Colonic mucosa (tissue), 4 donors: ENCODE results near the gene CERS6. TPM values are rescaled to one million over a fixed set of nuclear protein-coding genes. Genes with fewer than 3 reads are reported as not detected.

Experiments
- DNase-seq: peaks from one replicate; pipeline ENCODE4 v3.0.0-alpha.2; 2020
- H3K27ac ChIP-seq: fragments of 200-600 bp; one replicate; pipeline ENCODE4 v1.8.0; 2021
- H3K27me3 ChIP-seq: fragments of 200-600 bp; one replicate; pipeline ENCODE4 v1.8.0; 2021
- H3K36me3 ChIP-seq: fragments of 200-600 bp; one replicate; pipeline ENCODE4 v1.8.0; 2021
- H3K4me1 ChIP-seq: fragments of 200-600 bp; one replicate; pipeline ENCODE4 v1.8.0; 2021; ENCODE audit warnings: mild to moderate bottlenecking
- H3K4me3 ChIP-seq: fragments of 200-600 bp; one replicate; pipeline ENCODE4 v1.8.0; 2021
- H3K9ac ChIP-seq, 2 donors: one replicate each; pipeline ENCODE4 v1.7.0; 2013; ENCODE audit warnings: control low read depth in 2 of 2, low read depth in 2 of 2, low read length in 2 of 2
- H3K9me3 ChIP-seq: fragments of 200-600 bp; one replicate; pipeline ENCODE4 v1.8.0; 2021
- intact Hi-C: fragments of 100-400 bp; cut with DNase I; formaldehyde crosslinking; loops from one replicate; pipeline ENCODE4 v1.14.1; 2022
- total RNA-seq, 2 donors: library from RNA; stranded (reverse); fragmentation: NEBNext Ultra II Directional in 1 of 2; extraction: Animal tissue kit (Norgen Biotek cat#: 25700) in 1 of 2; gene quantifications; one replicate each; pipeline ENCODE4 v1.2.1, GENCODE V29; 2021
- TF ChIP-seq, protein P1 (sequence below): fragments of 200-600 bp; IDR thresholded peaks from one replicate; pipeline ENCODE4 v1.8.0; 2022; ENCODE audit warnings: antibody characterized with exemption, mild to moderate bottlenecking
- donor health status: healthy.
- donor health status: DM: no; HTN: no; CAD: no.
- donor health status: DM: no; HTN: no; CAD: no.

CERS6 gene
- total RNA-seq, 2 donors from 2014 or later, result 56.7 to 75.9 TPM

DNA sequence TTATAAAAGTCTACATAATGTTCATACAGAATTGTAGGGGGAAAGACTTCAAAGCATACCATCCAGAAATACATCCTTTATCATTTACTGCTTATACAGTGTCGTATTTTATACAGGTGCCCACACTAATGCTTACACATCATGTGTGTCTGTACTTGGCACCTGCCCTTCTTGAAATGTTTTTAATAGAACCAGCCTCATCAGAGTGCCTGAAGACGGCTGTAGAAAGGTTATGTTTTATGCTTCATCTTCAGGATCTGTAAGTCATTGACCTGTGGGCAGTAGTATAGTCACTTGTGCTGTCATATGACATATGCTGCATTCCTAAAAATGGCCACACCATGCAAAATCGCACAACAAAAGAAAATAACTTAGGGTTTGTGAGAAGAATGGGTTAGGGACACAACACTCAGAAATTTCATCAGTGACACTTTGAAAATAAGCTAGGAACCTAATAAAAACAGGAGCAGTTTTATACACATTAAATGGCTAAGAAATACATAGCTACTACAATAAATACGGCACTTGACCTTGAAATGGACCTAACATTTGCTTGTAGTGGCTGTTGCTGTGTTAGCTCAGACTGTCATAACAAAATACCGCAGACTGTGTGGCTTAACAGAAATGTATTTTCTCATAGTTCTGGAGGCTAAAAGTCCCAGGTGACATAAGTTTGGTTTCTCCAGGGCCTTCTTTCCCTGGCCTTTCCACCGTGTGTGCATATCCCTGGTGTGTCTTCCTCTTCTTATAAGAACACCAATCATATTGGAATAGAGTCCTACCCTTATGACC, 112.6 kb downstream of the CERS6 start:
- no peak overlapping the region for H3K27ac ChIP-seq
- H3K9ac ChIP-seq, result no peak overlapping the region
- intact Hi-C loops, result no loop called here
- no peaks in the 10 kb centered on the region for H3K4me1 ChIP-seq
- no peak overlapping the region for H3K4me3 ChIP-seq
- H3K27me3 ChIP-seq, result no peaks in the 10 kb centered on the region
- H3K36me3 ChIP-seq, result no peaks in the 10 kb centered on the region
- H3K9me3 ChIP-seq, result no peaks in the 10 kb centered on the region
- TF ChIP-seq, protein P1, sequence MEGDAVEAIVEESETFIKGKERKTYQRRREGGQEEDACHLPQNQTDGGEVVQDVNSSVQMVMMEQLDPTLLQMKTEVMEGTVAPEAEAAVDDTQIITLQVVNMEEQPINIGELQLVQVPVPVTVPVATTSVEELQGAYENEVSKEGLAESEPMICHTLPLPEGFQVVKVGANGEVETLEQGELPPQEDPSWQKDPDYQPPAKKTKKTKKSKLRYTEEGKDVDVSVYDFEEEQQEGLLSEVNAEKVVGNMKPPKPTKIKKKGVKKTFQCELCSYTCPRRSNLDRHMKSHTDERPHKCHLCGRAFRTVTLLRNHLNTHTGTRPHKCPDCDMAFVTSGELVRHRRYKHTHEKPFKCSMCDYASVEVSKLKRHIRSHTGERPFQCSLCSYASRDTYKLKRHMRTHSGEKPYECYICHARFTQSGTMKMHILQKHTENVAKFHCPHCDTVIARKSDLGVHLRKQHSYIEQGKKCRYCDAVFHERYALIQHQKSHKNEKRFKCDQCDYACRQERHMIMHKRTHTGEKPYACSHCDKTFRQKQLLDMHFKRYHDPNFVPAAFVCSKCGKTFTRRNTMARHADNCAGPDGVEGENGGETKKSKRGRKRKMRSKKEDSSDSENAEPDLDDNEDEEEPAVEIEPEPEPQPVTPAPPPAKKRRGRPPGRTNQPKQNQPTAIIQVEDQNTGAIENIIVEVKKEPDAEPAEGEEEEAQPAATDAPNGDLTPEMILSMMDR, result no peak
- DNase-seq, result no peak

DNA sequence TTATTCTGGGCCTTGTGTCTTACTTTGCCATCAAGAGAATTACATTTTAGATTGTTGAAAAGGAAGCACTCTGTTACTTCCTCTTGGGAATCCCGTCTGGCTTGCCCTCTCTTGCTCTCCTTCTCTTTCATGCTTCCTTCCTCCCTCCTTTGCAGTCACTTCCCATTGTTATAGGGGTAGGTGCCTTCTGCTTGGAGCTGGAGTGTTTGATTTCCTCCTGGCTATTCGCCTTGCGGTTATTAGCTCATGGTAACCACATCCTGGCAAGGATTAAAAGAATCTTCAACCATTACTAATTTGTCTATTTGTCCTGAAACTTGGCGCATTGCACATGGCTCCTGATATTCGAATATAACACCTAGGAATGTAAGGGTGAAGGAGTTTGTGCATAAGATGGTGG, 115.0 kb downstream of the CERS6 start:
- Histone ChIP-seq H3K9ac (no peak overlapping the region), H3K9me3 (no peaks in the 10 kb centered on the region), H3K4me1 (no peaks in the 10 kb centered on the region), H3K27me3 (no peaks in the 10 kb centered on the region), H3K27ac (no peak overlapping the region), H3K4me3 (no peak overlapping the region), H3K36me3 (no peaks in the 10 kb centered on the region)
- TF ChIP-seq, protein P1, result no peak
- intact Hi-C loops, result no loop called here
- DNase-seq, result no peak

DNA sequence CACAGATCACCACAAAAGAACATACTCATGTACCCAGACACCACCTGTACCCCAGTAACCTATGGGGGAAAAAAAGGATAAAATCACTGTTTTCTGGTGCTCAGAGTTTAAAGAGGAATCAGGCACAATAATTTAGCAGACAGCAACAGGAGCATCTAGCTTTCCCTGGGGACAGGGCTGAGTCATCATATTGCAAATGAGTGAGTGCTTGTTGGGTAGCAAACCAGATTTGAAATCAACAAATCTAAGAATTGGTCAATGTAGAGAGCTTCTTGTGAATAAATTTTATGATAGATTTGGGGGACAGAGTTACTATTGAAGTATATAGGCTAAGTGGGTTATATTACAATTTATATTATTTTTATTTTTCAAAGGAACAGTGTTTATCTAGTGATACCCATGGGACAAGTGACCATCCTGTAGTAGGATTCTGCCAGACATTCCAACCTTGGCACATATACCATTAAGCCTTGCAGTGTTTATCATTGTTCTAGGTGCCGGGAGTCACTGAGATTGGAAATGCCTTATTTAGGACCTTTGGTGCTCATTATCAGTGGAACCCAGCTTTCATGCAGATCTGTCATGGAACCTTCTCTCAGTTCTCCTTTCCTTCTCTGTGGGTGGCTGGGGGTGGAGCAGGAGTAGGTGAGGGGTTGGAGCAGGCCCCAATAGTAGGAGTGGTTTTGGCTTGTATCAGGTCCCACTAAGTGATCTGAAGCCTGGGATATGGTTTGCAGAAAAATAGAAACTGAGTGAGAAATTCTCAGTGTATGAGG, 117.2 kb downstream of the CERS6 start:
- Histone ChIP-seq H3K9me3 (no peaks in the 10 kb centered on the region), H3K36me3 (no peaks in the 10 kb centered on the region), H3K4me3 (no peak overlapping the region), H3K27me3 (no peaks in the 10 kb centered on the region), H3K4me1 (no peaks in the 10 kb centered on the region), H3K9ac (no peak overlapping the region), H3K27ac (no peak overlapping the region)
- intact Hi-C loops, result no loop called here
- DNase-seq, result no peak
- TF ChIP-seq, protein P1, result no peak

DNA sequence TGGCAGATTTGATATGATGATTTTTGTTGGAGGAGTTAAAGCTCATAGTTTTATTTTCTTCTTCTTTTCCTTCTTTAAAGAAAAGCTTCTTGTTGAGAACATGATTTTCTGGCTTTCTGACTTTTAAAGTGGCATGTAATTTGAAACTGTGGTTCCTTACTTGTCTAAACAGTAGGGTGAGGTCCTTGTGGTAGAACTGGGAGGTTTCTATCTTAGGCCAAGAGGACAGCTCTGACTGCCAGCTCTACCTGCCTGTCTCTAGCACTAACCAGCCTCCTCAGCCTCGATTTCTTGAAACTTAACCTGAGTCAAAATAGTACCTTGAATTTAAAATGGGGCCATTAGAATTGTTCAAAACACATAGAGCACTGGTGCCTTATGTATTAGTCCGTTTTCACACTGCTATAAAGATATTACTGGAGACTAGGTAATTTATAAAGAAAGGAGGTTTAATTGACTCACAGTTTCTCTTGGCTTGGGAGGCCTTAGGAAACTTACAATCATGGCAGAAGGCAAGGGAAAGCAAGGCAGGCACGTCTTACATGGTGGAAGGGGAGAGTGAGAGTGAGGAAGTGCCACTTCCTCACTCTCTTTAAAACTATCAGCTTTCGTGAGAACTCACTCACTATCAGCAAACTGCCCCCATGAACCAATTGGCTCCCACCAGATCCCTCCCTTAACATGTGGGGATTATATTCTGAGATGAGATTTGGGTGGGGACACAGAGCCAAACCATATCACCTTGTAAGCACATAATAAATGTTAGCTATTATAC, 119.0 kb downstream of the CERS6 start:
- no peak for DNase-seq

GRCh38 chr2:168577885-168578284, 121.8 kb downstream of the CERS6 start:
- DNase-seq, result peak; percentile 41
- Histone ChIP-seq H3K27me3 (no peaks in the 10 kb centered on the region), H3K4me3 (no peak overlapping the region), H3K27ac (no peak overlapping the region), H3K4me1 (no peaks in the 10 kb centered on the region), H3K36me3 (no peaks in the 10 kb centered on the region), H3K9me3 (no peaks in the 10 kb centered on the region), H3K9ac (no peak overlapping the region)
- TF ChIP-seq, protein P1, result no peak
- intact Hi-C loops, result no loop called here

More for the DNA sequence above, 119.0 kb downstream of the CERS6 start:
- no peaks in the 10 kb centered on the region for H3K27me3 ChIP-seq
- intact Hi-C loops, result no loop called here
- H3K4me3 ChIP-seq, result no peak overlapping the region
- TF ChIP-seq, protein P1, result no peak
- no peak overlapping the region for H3K27ac ChIP-seq
- H3K36me3 ChIP-seq, result no peaks in the 10 kb centered on the region
- H3K9me3 ChIP-seq, result no peaks in the 10 kb centered on the region
- H3K9ac ChIP-seq, result no peak overlapping the region
- no peaks in the 10 kb centered on the region for H3K4me1 ChIP-seq
